Gastroesophageal sphincter (tissue), 4 donors: ENCODE measurements around the gene RBBP4. TPM values are rescaled to one million over a fixed set of nuclear protein-coding genes. Genes with fewer than 3 reads are reported as not detected.
"Not testable (repeated sequence)": the region's sequence is repeated elsewhere in the genome, so short reads cannot be mapped to it uniquely, and the experiment has no call there.

Source experiments
- ATAC-seq: fragments of 150-250 bp; one replicate; pipeline ENCODE4 v1.9.1; 2016; ENCODE audit warnings: mild to moderate bottlenecking, moderate library complexity
- H3K27ac ChIP-seq, 4 donors: fragments of 200-600 bp; sonication (generic) in 3 of 4; 1 replicate in 3 of 4; 2 replicates in 1 of 4; pipeline ENCODE4 v1.5.1; 2016 to 2019
- H3K27me3 ChIP-seq: fragments of 200-600 bp; sonication (generic); one replicate; pipeline ENCODE4 v1.5.1; 2019
- H3K36me3 ChIP-seq, 2 donors: fragments of 200-600 bp; sonication (generic); one replicate each; pipeline ENCODE4 v1.5.1; 2019; ENCODE audit warnings: control low read depth in 1 of 2
- H3K4me1 ChIP-seq, 3 donors: fragments of 200-600 bp; sonication (generic); 1 replicate in 2 of 3; 2 replicates in 1 of 3; pipeline ENCODE4 v1.5.1; 2016 to 2019; ENCODE audit warnings: control low read depth in 2 of 3
- H3K4me3 ChIP-seq, 2 donors: fragments of 200-600 bp; sonication (generic); one replicate each; pipeline ENCODE4 v1.5.1; 2019; ENCODE audit warnings: mild to moderate bottlenecking in 1 of 2, moderate library complexity in 1 of 2
- H3K9me3 ChIP-seq, 3 donors: fragments of 200-600 bp; sonication (generic); one replicate each; pipeline ENCODE4 v1.5.1; 2017 to 2019; ENCODE audit warnings: control low read depth in 2 of 3
- EP300 ChIP-seq: sonication (generic); formaldehyde crosslinking; IDR thresholded peaks from one replicate; pipeline ENCODE4 v1.6.1; 2017; ENCODE audit warnings: antibody characterized with exemption, mild to moderate bottlenecking
- POLR2A ChIP-seq, 2 donors: fragments of 450-650 bp; IDR thresholded peaks; one replicate each; pipeline ENCODE4 v1.6.1; 2017; ENCODE audit warnings: antibody characterized with exemption in 2 of 2, mild to moderate bottlenecking in 2 of 2, moderate library complexity in 1 of 2
- POLR2AphosphoS5 ChIP-seq: sonication (generic); formaldehyde crosslinking; IDR thresholded peaks from one replicate; pipeline ENCODE4 v1.6.1; 2017; ENCODE audit warnings: antibody characterized with exemption
- WGBS, 2 donors: methylation state at CpG; one replicate each; pipeline ENCODE4 v1.1.5; 2018; ENCODE audit warnings: low coverage in 1 of 2; 5-methylcytosine and 5-hydroxymethylcytosine counted together
- total RNA-seq, 4 donors: library from RNA; depleted of rRNA; stranded (reverse); fragments of >200 nt; gene quantifications; one replicate each; pipeline ENCODE4 v1.1.0, GENCODE V29; 2016
- TF ChIP-seq, protein P1 (sequence below), 4 experiments: fragments of 200-600 bp in 2 of 4; fragments of 450-650 bp in 2 of 4; sonication (generic) in 1 of 4; IDR thresholded peaks; one replicate each; pipeline ENCODE4 v1.5.1; 2017 to 2019; ENCODE audit warnings: antibody characterized with exemption in 4 of 4, mild to moderate bottlenecking in 2 of 4, moderate library complexity in 2 of 4

Gene RBBP4
- total RNA-seq, 4 donors from 2014 or later: 87.4 to 111 (median 100) TPM

DNA sequence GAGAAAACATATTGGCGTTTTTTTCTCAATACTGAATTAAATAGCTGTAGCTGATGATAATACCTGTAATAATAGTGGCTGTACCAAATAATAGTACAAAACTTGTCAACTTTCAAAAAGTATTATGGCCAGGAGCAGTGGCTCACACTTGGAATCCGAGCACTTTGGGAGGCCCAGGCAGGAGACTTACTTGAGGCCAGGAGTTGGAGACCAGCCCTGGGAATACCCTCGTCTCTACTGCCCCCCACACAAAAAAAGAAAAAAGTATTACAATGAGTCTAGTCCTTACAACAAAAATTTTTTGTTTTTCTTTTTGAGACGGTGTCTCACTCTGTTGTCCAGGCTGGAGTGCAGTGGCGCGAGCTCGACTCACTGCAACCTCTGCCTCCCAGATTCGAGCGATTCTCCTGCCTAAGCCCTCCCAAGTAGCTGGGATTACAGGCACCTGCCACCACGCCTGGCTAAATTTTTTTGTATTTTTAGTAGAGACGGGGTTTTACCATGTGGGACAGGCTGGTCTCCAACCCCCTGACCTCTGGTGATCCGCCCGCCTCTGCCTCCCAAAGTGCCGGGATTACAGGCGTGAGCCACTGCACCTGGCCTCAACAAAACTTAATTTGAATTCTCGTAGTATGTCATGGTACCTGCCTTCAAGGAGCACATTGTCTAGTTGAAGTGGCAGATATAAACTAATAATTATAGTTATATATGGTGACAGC lies 1.4 kb downstream of the RBBP4 start:
- 75 to 86% methylated on average over 10 of the region's 16 CpGs for WGBS, 2 donors
- H3K27ac ChIP-seq: peak overlapping the region in 2 of 4 donors; percentile 97 to 99
- no peaks in the 10 kb centered on the region for H3K9me3 ChIP-seq
- no peaks in the 10 kb centered on the region for H3K27me3 ChIP-seq
- ATAC-seq: no peak
- H3K36me3 ChIP-seq: peaks cover 0 to 43% of the 10 kb centered on the region in 2 donors
- TF ChIP-seq POLR2AphosphoS5 (no peak), POLR2A (IDR thresholded peaks at IDR 0.05) (no peak), EP300 (no peak)
- TF ChIP-seq, protein P1, sequence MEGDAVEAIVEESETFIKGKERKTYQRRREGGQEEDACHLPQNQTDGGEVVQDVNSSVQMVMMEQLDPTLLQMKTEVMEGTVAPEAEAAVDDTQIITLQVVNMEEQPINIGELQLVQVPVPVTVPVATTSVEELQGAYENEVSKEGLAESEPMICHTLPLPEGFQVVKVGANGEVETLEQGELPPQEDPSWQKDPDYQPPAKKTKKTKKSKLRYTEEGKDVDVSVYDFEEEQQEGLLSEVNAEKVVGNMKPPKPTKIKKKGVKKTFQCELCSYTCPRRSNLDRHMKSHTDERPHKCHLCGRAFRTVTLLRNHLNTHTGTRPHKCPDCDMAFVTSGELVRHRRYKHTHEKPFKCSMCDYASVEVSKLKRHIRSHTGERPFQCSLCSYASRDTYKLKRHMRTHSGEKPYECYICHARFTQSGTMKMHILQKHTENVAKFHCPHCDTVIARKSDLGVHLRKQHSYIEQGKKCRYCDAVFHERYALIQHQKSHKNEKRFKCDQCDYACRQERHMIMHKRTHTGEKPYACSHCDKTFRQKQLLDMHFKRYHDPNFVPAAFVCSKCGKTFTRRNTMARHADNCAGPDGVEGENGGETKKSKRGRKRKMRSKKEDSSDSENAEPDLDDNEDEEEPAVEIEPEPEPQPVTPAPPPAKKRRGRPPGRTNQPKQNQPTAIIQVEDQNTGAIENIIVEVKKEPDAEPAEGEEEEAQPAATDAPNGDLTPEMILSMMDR (IDR thresholded peaks at IDR 0.05): no peak
- peak overlapping the region; percentile 68 to 85 for H3K4me3 ChIP-seq
- H3K4me1 ChIP-seq: peaks cover 0 to 82% (median 19%) of the 10 kb centered on the region in 3 donors

DNA sequence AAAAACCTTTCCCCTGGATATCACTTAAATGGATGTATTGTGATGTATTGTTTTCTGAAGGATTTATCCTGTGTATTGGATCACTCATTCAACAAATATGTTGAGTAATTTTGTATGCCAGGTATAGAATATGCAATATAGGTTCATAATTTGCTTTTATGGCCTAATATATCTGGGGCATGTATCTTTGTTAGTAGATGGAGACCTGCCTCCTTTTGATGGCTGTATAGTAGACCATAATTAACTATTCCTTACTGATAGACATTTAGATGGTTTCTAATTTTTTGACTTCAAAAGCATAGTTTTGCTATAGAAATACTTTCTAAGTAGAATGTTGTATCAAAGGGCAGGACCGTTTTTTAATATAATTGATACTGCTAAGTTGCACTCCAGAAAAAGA lies 8.6 kb downstream of the RBBP4 start:
- 88 to 90% methylated on average over 1 of the region's 1 CpG for WGBS, 2 donors
- ATAC-seq: no peak
- H3K4me1 ChIP-seq: peaks cover 0 to 30% (median 0%) of the 10 kb centered on the region in 3 donors
- no peaks in the 10 kb centered on the region for H3K9me3 ChIP-seq
- H3K36me3 ChIP-seq: peaks cover 0 to 98% of the 10 kb centered on the region in 2 donors
- TF ChIP-seq, protein P1 (IDR thresholded peaks at IDR 0.05): no peak
- TF ChIP-seq EP300 (no peak), POLR2A (IDR thresholded peaks at IDR 0.05) (no peak), POLR2AphosphoS5 (no peak)
- no peak overlapping the region for H3K4me3 ChIP-seq
- H3K27me3 ChIP-seq: no peaks in the 10 kb centered on the region
- no peak overlapping the region for H3K27ac ChIP-seq

DNA sequence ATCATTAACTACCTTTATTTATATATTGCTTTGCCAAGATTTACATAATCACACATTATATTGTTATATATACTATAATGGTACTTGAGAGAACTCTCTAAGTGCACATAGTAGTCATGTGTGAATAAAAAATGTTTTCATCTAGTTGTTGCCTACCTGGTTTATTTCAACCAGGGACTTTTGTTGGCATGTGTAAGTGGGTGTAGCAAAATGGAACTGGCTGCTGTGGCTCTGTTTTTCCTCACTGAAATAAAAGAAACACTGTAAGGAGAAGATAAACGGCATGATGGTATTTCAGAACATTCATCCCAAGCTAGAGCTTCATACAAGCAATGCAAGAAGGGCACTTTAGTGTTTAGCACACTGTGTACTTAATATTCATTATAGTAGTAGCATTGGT lies 14.9 kb downstream of the RBBP4 start:
- TF ChIP-seq, protein P1 (IDR thresholded peaks at IDR 0.05): no peak
- peak; percentile 69 for TF ChIP-seq POLR2AphosphoS5
- TF ChIP-seq EP300: no peak
- WGBS, 2 donors: 46 to 55% methylated on average over 1 of the region's 1 CpG
- H3K4me1 ChIP-seq: peaks cover 0 to 23% (median 0%) of the 10 kb centered on the region in 3 donors
- H3K9me3 ChIP-seq: no peaks in the 10 kb centered on the region
- peaks cover 0 to 98% of the 10 kb centered on the region in 2 donors for H3K36me3 ChIP-seq
- peak overlapping the region in 2 of 4 donors; percentile 6 to 36 for H3K27ac ChIP-seq
- H3K27me3 ChIP-seq: no peaks in the 10 kb centered on the region
- peak; percentile 34 for ATAC-seq
- no peak overlapping the region for H3K4me3 ChIP-seq

DNA sequence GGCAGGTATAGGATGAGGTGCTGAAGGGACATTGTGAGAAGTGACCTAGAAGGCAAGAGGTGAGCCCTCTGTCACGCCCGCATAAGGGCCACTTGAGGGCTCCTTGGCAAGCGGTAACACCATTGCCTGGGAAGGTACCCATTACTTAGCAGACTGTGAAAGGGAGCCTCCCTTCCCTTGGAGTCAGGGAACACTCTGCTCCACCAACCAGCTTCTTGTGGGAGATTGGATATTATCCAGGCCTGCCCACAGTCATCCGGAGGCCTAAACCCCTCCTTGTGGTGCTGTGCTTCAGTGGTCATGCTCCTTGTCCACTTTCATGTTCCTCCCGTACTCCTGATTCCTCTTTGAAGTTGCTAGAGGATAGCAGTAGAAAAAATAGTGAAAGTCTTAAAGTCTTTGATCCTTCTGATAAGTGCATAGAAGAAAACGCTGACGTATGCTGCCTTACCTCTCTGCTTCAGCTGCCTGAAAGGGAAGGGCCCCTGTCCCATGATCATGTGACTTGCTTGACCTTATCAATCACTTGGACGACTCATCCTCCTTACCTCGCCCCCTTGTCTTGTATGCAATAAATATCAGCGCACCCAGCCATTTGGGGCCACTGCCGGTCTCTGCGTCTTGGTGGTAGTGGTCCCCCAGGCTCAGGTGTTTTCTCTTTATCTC lies 16.0 kb downstream of the RBBP4 start:
- no peaks in the 10 kb centered on the region for H3K9me3 ChIP-seq
- peaks cover 0 to 98% of the 10 kb centered on the region in 2 donors for H3K36me3 ChIP-seq
- H3K4me3 ChIP-seq: no peak overlapping the region
- TF ChIP-seq, protein P1 (IDR thresholded peaks at IDR 0.05): no peak
- TF ChIP-seq POLR2AphosphoS5: peak; percentile 4
- no peaks in the 10 kb centered on the region for H3K27me3 ChIP-seq
- ATAC-seq: no peak
- no peak overlapping the region for H3K27ac ChIP-seq
- WGBS, 2 donors: 69 to 87% methylated on average over 7 to 12 of the region's 12 CpGs
- H3K4me1 ChIP-seq: peaks cover 0 to 23% (median 0%) of the 10 kb centered on the region in 3 donors

DNA sequence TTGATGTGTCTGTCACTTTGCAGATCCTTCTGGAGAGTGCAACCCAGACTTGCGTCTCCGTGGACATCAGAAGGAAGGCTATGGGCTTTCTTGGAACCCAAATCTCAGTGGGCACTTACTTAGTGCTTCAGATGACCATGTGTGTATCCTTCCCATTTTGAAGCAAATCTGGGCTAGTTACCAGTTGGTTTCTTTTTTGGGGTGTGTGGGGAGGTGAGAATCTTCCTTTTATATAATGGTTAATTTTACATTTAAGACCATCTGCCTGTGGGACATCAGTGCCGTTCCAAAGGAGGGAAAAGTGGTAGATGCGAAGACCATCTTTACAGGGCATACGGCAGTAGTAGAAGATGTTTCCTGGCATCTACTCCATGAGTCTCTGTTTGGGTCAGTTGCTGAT lies 17.7 kb downstream of the RBBP4 start:
- WGBS, 2 donors: 92 to 100% methylated on average over 2 to 3 of the region's 5 CpGs
- not testable (repeated sequence) for H3K9me3 ChIP-seq, H3K27me3 ChIP-seq, H3K4me3 ChIP-seq, ATAC-seq, H3K27ac ChIP-seq
- H3K36me3 ChIP-seq: peaks cover 5 to 98% of the 10 kb centered on the region in 2 donors
- peaks cover 0 to 23% (median 0%) of the 10 kb centered on the region in 3 donors for H3K4me1 ChIP-seq
